Erythroblast (primary cell): ENCODE results near the gene IMMP2L.

Experiments
- GATA1 ChIP-seq: IDR thresholded peaks from 2 replicates; pipeline ENCODE4 v1.6.1; 2011; ENCODE audit warnings: low read depth, mild to moderate bottlenecking, control low read depth, low read length, moderate library complexity
- POLR2A ChIP-seq: IDR thresholded peaks from 2 replicates; pipeline ENCODE4 v1.6.1; 2011; ENCODE audit warnings: mild to moderate bottlenecking, low read length

GRCh38 chr7:111357691-111358090 lies 204.6 kb downstream of the IMMP2L start:
- TF ChIP-seq POLR2A = no peak
- TF ChIP-seq GATA1 = no peak
